CD4-positive, alpha-beta T cell treated with Interleukin-12 subunit alpha and Interleukin-12 subunit beta, for 1 hour (primary cell): Measurements from ENCODE around the gene GNPTAB.

Experiments used
- DNase-seq: peaks from one replicate; pipeline ENCODE4 v3.0.0-alpha.2; 2020

GNPTAB gene

DNA sequence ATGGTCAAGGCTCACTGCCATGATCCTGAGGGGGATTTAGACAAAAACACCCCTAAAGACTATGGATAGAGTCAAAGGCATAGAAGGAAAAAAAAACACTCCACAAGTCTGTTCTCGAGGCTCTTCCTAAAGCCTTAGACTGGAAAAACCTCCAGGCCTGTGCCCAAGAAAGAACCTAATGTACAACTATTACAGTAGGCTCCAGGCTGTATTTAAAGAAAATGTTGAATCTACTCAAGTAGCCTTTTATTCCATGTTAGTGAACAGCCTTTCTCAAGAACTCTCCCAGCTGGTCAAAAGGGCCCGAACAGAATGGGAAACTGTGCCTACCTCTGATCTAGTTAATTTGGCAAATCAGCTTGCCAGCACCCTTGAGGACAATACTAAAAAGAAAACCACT lies 28.3 kb downstream of the GNPTAB start:
- DNase-seq = no peak

DNA sequence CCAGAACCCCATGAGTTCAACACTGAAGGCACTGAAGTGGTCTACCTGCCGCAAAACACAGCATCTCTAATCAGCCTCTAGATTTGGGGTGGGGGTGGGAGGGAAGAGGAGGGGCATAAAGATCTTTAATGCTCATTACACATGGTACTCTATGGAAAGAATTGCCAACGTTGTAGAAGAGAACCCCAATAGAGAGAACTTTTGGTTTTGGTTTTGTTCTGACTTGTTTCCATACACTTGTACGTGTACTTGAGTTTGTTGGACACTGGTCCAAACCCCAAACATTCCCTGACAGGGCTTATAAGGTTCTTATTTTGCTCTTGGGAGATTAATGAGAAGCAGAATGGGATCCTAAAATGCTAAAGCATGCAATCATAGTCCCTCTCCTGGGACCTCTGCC lies 31.0 kb downstream of the GNPTAB start:
- no peak for DNase-seq

DNA sequence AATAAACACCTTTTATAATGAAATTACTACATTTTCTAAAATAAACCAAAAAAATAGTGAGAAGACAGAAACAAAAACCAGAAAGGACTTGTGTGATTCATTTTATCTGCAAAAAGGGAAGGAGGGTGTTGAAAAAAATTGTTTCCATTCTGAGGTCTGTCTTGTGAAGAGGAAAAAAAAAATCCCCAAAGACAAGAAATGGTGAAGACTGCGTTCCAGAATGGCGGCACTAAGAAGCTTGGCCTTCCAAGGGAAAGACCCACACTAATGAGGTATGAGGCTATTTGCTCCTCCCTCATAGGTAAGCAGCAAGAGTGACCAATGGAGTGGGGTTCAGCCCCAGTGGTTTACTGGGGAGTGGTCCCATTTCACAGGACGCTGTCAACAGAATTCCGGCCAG lies 35.0 kb downstream of the GNPTAB start:
- DNase-seq = no peak

DNA sequence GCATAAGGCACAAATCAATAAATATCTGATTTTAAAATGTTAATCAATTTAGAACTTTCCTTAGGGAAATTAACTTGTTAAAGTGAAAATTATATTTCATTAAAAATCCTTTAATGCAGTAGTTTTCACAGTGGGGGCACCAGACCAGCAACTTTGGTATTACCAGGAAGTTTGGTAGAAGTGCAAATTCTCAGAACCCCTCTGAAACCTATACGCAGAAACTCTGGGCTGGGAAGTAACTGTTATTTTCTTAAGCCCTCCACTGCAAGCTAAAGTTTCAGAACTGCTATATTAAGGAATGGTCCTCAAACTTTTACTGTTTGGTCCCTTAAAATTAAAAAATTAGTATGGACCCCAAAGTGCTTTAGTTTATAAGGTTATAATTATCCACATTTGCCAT lies 35.7 kb downstream of the GNPTAB start:
- DNase-seq = no peak

DNA sequence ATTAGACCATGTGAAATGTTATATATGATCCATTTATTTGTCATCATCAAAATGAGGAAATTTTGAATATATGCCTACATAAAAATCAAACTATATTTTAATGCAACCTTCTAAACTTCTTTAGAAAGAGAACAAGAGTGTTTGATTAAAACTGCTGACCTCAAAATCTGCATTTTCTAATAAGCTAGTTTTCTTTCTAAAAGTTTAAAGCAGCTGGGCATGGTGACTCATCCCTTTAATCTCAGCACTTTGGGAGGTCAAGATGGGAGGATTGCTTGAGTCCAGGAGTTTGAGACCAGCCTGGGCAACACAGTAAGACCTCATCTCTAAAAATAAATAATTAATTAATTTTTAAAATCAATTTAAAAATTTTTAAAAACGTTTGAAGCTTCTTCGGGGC lies 36.2 kb downstream of the GNPTAB start:
- no peak for DNase-seq

DNA sequence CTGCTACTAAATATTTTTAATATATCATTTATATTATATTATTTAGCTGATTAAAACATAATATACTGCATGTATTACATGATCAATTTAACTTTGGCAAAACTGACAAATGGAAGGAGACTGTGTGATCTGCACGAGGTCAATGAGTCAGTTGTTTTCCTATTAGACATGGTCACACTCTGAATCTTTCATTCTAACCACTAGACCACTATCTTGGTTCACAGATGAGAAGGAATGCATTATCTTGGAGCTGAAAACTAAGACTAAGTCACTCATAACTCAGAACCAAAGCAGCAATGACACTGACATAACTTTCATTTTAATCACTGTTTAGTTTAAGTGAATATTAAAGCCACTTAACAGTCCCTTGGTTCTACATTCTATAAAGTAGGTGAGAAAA lies 37.4 kb downstream of the GNPTAB start:
- no peak for DNase-seq

DNA sequence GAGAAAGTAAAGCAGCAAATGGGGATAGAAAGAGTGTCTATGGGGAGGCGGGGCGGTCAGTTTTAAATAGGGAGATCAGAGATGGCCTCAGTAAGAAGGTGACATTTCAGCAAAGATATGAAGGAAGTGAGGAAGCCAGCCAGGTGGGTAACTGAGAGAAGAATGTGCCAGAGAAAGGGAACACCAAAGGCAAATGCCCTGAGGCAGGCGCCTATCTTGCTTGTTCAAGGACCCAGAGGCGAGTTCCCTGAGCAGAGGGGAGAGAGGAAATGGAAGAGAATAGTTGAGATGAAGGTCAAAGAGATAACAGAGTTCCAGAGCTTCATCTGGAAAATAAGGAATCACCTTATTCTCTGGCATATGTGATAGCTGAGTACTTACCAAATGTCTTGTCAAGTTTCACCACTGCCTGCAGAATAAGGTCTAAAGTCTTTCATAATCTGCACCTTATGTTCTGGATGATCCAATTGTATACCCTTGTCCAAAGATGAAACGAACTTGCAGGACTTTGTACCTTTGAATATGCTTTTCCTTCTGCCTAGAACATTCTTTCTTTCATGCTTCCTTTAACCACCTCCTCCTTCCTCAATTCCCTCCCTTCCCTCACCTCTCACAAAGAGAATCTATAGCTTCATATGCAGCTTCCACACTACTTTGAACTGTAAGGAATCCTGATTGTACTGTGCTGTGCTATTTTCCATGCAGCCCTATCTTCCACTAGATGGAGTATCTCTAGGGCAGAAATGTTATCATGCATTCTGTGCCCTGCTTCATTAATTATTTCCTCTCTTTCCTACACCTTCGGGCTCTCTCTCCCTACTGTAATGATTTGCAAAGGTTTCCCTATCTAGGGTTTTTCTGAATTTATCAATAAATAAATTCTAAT lies 38.5 kb downstream of the GNPTAB start:
- no peak for DNase-seq

DNA sequence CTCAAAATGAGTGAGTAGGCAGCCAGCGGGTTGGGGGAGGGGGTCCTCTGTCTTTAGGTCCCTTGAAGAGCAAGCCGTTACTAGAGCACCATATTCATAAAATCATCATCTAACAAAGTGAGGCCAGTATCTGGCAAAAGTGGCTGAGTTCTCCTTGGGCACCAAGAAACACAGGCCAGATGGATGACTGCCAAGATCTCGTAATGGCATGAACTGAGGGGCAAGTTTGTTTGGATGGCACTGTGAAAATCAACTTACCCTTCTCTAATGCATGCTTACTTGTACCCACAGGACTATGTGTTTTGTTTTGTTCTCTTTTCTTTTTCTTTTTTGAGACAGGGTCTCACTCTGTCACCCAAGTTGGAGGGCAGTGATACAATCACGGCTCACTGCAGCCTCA lies 41.6 kb downstream of the GNPTAB start:
- DNase-seq = no peak

DNA sequence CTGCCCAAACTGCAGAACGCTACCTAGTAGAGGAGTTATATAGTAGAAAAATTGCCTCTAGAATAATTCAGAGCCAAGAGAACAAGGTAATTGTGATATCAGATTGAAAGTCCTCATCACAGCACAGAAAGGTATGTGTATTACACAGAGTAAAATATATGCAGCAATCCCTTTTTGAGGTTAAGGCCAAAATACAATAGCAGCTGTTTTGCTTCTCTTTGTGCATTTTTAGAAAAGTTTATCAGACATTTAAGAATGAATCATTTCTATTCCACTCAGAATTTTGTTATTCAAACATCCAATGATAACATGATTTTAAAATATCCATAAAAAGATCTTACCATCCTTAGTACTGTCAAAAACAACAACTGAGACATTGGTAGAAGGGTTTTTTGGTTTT lies 45.1 kb downstream of the GNPTAB start:
- no peak for DNase-seq

DNA sequence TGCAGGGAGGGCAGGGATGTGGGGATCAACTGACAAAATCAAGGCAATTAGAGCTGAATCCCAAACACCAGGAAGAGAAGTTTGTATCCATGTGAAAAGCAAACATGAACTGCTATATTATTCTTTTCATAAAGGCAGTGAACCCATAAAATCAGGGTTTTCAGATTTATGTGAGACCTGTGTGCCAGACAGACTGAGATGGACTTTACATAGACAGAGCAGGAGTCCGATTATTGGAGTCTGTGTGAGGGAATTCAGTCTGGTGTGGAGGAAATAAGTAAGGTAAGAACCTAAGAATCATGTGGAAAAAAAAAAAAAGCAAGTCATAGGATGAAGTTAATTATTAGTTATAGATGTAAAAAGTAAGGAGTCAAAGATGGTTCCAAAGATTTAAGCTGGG lies 46.4 kb downstream of the GNPTAB start:
- DNase-seq = no peak

DNA sequence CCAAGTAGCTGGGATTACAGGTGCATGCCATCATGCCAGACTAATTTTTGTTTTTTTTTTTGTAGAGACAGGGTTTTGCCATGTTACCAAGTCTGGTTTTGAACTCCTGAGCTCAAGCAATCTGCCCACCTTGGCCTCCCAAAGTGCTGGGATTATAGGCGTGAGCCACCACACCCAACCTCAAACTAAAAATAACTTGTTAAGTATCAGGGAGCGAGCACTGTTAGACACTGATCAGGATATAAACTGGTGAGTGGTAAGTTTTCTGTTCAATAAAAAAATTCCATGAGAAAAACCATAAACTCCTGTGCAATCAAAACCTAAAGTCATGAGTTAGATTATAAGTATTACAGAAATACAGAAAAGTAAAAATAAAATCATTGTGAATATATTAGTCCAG lies 46.9 kb downstream of the GNPTAB start:
- no peak for DNase-seq

DNA sequence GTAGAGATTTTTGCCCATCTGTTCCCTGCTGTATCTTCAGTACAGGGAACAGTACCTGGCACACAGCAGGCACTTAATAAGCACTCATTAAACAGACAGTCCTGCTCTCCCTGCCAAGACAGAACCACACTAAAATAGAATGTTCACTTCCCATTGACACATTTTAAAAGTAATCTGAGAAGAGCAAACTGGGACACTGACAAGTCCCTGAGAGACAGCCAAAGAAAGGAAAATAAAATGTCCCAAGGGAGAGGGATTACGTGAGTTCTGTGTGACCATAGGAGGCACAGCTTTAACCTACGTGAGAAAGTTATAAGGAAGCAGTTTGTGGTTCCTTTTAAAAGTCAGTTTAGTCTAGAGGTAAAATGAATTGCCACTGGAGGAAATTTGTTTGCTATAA lies 47.6 kb downstream of the GNPTAB start:
- no peak for DNase-seq

DNA sequence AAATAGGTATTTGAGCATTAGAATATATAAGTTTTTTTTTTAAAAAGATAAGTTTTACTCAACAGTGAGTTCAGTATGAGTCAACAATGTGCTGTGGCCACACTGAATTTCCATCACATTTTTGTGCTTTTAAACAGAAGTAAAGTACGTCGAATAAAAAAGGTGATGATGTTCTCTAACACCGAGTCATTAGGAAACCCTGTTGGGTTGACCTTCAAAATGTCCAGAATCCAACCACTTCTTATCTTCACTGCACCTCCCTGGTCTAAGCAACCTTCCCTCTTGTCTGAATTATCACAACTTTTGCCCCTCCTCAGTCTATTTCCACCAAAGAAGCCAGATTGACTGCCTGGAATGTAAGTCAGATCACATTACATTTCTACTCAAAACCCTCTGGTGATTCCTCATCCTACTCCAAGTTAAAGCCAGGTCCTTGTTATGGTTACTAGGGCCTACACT lies 48.5 kb downstream of the GNPTAB start:
- no peak for DNase-seq

DNA sequence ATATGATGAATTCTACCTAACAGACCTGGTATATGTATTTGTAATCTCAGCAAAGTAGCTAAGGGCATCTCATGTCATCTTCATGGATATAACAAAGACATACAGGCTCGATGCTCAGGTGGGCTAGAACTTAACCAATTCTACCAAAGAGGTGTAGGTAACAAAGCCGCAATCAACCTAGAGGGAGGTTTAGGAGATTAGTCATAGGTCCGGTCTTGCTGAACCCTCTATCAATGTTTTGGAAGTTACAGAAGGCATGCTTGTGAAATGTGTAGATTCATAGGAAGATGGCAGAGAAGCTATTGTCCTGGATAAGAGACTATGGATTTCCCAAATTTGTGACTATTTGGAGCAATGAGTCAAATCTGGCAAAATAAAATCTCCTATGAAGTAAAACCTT lies 48.9 kb downstream of the GNPTAB start:
- DNase-seq = no peak

DNA sequence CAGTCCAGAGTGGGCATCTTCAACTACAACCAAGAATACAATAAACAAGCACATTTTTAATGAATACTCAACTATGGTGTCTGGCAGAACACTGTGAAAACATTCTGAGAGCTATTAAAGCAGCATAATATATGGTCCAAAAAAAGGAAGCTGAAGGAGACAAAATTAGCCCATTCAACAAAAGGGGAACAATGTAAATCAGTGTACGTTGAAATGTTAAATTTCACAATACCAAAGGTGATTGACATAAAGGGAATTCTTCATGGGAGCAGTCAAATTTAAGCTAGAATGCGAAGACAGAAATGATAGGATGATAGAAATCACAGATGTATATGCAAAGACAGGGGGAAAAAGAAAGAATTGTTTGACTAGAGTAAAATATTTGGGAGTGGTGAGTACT lies 50.2 kb downstream of the GNPTAB start:
- DNase-seq = no peak

DNA sequence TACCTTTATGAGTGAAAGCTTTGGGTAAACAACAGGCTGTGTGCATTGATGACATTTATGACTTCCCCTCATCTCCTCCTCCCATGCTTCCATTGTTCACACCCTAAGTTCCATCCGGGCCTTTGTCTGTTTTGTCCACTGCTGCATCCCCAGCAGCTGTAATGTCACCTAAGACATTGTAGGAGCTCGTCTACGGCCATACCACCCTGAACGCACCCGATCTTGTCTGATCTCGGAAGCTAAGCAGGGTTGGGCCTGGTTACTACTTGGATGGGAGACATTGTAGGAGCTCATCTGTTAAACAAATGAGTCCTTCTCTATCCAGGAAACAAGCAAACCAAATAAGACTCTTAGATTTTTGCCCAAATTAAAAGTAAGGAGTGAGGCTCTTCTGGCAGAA lies 51.1 kb downstream of the GNPTAB start:
- no peak for DNase-seq

DNA sequence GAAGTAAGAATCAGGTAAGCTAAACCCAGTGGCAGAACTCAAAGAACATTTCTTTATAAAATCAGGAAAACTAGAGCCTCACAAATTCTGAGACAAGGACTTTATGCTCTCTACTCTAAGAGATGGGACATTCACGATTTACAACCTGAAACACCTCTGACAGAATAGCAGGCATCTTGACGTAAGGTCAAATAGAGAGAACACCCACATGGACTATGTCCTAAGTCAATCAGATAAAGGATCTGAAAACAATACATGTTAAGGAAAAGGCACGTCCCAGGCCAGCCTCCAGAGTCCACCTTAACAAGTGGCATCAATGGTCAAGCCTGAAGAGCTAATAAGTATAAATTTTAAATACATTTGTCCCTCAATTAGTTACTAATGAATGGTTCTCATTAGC lies 51.6 kb downstream of the GNPTAB start:
- no peak for DNase-seq

DNA sequence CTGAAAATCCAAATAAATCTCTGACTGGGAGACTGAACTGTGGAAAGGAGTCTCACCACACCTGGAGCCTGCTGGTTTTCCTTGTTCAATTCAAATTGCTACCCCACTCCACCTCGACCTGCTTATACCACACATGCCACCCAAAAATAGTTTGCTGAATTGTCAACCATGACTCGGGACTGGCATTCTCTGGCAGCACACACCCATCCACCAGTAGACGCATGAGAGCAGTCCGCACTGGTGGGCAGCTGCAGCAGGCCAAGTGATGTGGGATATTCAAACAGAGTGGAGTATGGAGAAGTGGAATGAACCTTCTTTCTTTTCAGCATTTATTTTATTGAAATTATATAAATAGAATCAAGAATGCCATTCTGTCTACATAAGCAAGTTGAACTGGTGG lies 52.8 kb downstream of the GNPTAB start:
- DNase-seq = no peak

DNA sequence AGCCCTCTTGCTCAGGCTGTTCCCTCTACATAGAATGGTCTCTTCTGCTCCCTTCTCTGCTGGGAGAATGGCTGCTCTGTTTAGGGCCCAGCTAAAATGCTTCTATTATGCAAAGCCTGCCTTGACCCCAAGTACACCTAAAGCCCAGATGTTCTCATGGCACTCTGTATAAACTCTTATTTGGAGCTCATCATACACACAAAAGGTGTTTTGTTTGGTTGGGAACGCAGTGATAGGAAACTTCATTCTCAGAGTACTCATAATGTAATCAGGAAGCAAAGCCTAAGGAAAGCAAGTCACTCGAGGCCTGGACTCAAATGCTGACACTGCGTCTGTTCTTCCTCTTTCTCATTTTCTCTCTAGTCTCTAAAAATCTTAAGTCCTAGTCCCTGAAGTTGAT lies 53.3 kb downstream of the GNPTAB start:
- no peak for DNase-seq

DNA sequence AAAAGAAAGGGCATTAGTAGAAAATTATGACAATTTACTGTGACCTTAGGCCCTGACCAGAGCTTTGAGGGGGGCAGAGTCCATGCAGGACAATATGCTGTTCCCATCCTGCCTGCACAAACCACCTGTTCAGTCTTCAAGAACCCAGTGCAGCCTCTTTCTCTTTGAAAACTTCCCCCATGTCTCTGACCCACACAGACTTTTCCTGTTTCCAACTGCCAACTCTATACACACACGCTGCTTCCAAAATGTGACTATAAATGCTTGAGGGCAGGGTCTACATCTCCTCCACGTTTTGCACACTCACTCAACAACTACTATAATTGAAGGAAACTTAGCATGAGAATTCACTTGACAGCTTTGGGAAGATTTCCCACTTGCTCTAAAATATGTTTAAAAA lies 54.9 kb downstream of the GNPTAB start:
- DNase-seq = no peak

DNA sequence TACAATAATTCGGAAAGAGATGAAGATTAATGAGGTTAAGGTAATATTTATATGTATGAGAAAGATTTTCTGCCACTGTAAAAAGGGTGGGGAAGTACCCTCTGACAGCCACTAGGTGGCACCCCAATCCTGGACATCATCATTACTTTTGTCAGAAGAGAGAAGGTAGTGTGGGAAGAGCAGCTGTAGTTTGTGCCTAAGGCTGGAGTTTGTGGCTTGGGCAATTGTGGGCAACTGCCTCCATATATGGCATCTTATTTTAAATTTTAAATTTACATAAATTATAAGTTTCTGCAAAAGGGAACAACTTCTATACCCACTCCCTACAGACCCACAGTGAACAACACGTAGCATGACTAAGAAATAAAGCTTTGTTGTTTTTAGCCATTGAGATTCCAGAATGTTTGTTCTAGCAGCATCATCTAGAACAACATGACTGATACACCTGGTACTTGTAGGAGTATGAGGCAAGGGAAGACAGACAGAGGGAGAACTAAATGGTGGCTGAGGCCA lies 57.1 kb downstream of the GNPTAB start:
- DNase-seq = peak; percentile 80

DNA sequence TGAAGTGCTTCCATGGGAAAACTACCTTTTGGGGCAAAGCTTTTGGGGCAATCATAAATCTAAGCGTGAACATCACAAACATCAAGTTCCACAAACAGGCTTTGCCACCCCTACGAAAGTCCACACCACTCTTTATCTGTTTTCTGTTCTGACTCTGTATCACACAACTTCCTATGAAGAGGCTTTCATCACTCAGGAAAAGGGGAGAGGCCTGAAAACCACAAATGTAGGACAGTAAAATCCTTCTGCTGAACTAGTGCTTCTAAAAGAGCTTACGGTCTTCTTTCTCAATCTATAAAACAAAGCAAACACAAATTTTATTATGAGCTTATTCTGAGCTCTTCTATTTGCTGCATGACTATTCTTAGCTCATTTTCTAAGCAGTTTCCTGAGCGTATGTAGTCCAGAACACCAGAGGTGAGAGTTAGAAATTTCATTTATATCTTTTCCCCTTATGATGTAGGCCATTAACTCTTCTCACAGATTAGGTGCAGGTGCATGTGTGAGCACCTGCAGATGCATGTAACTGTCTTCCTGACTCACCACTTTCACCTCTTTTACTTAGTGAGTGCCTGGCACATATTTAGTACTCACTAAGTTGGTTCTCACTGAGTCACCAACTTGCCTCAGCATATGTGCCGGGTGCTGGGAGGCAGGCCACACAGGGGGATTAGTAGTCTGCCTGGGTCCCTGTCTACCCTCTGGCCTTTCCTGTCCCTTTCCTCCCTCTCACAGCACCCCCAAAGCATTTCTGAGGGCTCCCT lies 58.6 kb downstream of the GNPTAB start:
- DNase-seq = no peak

DNA sequence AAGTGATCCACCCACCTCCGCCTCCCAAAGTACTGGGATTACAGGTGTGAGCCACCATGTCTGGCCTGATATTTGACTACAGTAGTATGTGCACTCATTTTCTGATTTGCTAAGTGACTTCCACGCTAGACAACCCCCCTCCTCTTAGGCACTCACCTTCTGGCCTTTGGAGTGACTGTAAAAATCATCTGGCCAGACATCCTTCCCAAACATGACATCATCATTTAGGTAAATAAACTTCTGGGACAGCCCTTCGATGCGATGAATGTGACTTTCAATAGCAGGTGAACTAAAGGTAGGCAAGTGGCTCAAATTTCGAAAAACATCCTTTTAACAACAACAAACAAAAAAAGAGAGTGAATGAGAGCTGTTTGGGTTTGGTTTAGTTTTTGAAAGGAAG lies 60.9 kb downstream of the GNPTAB start:
- DNase-seq = no peak

DNA sequence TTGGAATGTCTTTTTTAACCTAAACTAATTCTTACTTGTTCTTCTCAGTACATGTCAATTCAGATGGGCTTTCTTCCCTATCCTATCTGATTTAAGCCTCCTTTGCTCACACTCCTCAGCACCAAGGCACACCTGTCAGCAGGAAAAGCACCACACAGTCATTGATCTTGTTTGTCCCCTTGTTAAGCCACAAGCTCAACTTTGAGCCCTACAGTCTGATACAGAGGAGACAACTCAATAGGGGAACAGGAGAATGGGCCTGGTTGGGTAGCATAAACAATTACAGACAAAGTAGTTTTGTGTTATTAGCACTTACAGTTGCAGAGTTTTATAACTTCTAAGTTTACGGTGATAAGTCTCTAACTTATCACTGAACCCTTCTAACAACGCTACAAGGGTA lies 62.0 kb downstream of the GNPTAB start:
- DNase-seq = no peak
